Astrocyte (in vitro differentiated cells and primary cell): ENCODE results near the gene PRKCE. TPM values are rescaled to one million over a fixed set of nuclear protein-coding genes. Genes with fewer than 3 reads are reported as not detected.
"Not testable (repeated sequence)": the region's sequence is repeated elsewhere in the genome, so short reads cannot be mapped to it uniquely, and the experiment has no call there.

Experiments
- DNase-seq: peaks from one replicate; pipeline ENCODE4 v3.0.0-alpha.2; 2010; ENCODE audit warnings: low read depth
- FAIRE-seq: peaks from 2 replicates; lab custom pipeline; 2011; peaks lifted over from hg19 to GRCh38; lab: Jason Lieb, UNC
- H2AFZ ChIP-seq: 2 replicates; pipeline ENCODE4 v1.6.0; 2012; ENCODE audit warnings: low read depth, low read length, inconsistent platforms
- H3K27ac ChIP-seq: 2 replicates; pipeline ENCODE4 v1.5.1; 2011; ENCODE audit warnings: low read depth, low read length, inconsistent platforms
- H3K27me3 ChIP-seq: 2 replicates; pipeline ENCODE4 v1.6.0; 2011; ENCODE audit warnings: low read length, inconsistent platforms; ENCODE audit not compliant: insufficient read depth
- H3K36me3 ChIP-seq: 2 replicates; pipeline ENCODE4 v1.5.1; 2011; ENCODE audit warnings: low read length, inconsistent platforms; ENCODE audit not compliant: insufficient read depth
- H3K4me1 ChIP-seq: 2 replicates; pipeline ENCODE4 v1.5.1; 2011; ENCODE audit warnings: low read length, inconsistent platforms; ENCODE audit not compliant: insufficient read depth
- H3K4me2 ChIP-seq: 2 replicates; pipeline ENCODE4 v1.6.0; 2012; ENCODE audit warnings: low read length, inconsistent platforms
- H3K4me3 ChIP-seq: 2 replicates; pipeline ENCODE4 v1.5.1; 2011; ENCODE audit warnings: low read depth, mild to moderate bottlenecking, low read length, inconsistent platforms; ENCODE audit not compliant: insufficient read depth
- H3K79me2 ChIP-seq: 2 replicates; pipeline ENCODE4 v1.6.0; 2012; ENCODE audit warnings: mild to moderate bottlenecking, low read length, inconsistent platforms; ENCODE audit not compliant: insufficient read depth
- H3K9ac ChIP-seq: 2 replicates; pipeline ENCODE4 v1.6.0; 2012; ENCODE audit warnings: mild to moderate bottlenecking, low read length, inconsistent platforms
- H3K9me3 ChIP-seq: 2 replicates; pipeline ENCODE4 v1.5.1; 2012; ENCODE audit warnings: low read depth, mild to moderate bottlenecking, low read length, inconsistent platforms; ENCODE audit not compliant: insufficient read depth
- H4K20me1 ChIP-seq: 2 replicates; pipeline ENCODE4 v1.6.0; 2012; ENCODE audit warnings: low read length, inconsistent platforms; ENCODE audit not compliant: insufficient read depth
- H3K27ac Mint-ChIP-seq: one replicate; pipeline ENCODE4 v1.8.0; 2021; ENCODE audit warnings: mild to moderate bottlenecking, mixed read lengths; ENCODE audit not compliant: unreplicated experiment
- H3K27me3 Mint-ChIP-seq: one replicate; pipeline ENCODE4 v1.8.0; 2021; ENCODE audit warnings: low read depth, mixed read lengths; ENCODE audit not compliant: unreplicated experiment
- H3K36me3 Mint-ChIP-seq: one replicate; pipeline ENCODE4 v1.8.0; 2021; ENCODE audit warnings: low read depth, mixed read lengths; ENCODE audit not compliant: unreplicated experiment
- H3K4me1 Mint-ChIP-seq: one replicate; pipeline ENCODE4 v1.8.0; 2021; ENCODE audit warnings: low read depth, mixed read lengths; ENCODE audit not compliant: unreplicated experiment
- H3K4me3 Mint-ChIP-seq: one replicate; pipeline ENCODE4 v1.8.0; 2021; ENCODE audit warnings: mild to moderate bottlenecking, moderate library complexity, mixed read lengths; ENCODE audit not compliant: unreplicated experiment
- H3K9me3 Mint-ChIP-seq: one replicate; pipeline ENCODE4 v1.8.0; 2021; ENCODE audit warnings: mild to moderate bottlenecking, mixed read lengths; ENCODE audit not compliant: unreplicated experiment
- CTCF ChIP-seq: IDR thresholded peaks from 2 replicates; pipeline ENCODE4 v1.5.1; 2011; ENCODE audit warnings: low read depth, mild to moderate bottlenecking, inconsistent platforms, low read length, moderate library complexity; ENCODE audit not compliant: insufficient read depth
- EZH2 ChIP-seq: IDR thresholded peaks from 2 replicates; pipeline ENCODE4 v1.6.1; 2012; ENCODE audit warnings: mild to moderate bottlenecking, low read length, inconsistent platforms; ENCODE audit not compliant: insufficient read depth
- total RNA-seq: library from RNA; stranded (reverse); gene quantifications from 2 replicates; pipeline ENCODE4 v1.2.1, GENCODE V29; 2021

PRKCE gene
- total RNA-seq, 1 donor from 2014 or later: 12.8 TPM

GRCh38 chr2:45857867-45858520 lies 206.5 kb downstream of the PRKCE start:
- Histone ChIP-seq H3K27me3 (no peaks in the 10 kb centered on the region), H3K36me3 (no peaks in the 10 kb centered on the region), H3K79me2 (no peaks in the 10 kb centered on the region), H3K9ac (no peak overlapping the region), H3K4me1 (peaks cover 5% of the 10 kb centered on the region), H3K27ac (no peak overlapping the region), H4K20me1 (no peaks in the 10 kb centered on the region), H3K9me3 (no peaks in the 10 kb centered on the region), H2AFZ (no peak overlapping the region), H3K4me3 (no peak overlapping the region), H3K4me2 (no peak overlapping the region)
- Mint-ChIP-seq H3K36me3 (no peaks in the 10 kb centered on the region), H3K27me3 (peaks cover 8% of the 10 kb centered on the region), H3K9me3 (no peaks in the 10 kb centered on the region), H3K27ac (no peak overlapping the region), H3K4me1 (peaks cover 12% of the 10 kb centered on the region), H3K4me3 (no peak overlapping the region)
- FAIRE-seq (no peak), DNase-seq (no peak)
- no peak for TF ChIP-seq EZH2
- TF ChIP-seq CTCF: no peak

GRCh38 chr2:45858872-45859271 lies 207.4 kb downstream of the PRKCE start:
- H3K27me3 Mint-ChIP-seq: peaks cover 11% of the 10 kb centered on the region
- H3K36me3 ChIP-seq, H3K9me3 Mint-ChIP-seq, H3K27ac Mint-ChIP-seq, H3K9ac ChIP-seq, H3K4me3 ChIP-seq, H3K79me2 ChIP-seq, H3K9me3 ChIP-seq, H3K27ac ChIP-seq, H3K36me3 Mint-ChIP-seq, H3K27me3 ChIP-seq, H3K4me2 ChIP-seq, H3K4me3 Mint-ChIP-seq, H2AFZ ChIP-seq, H3K4me1 ChIP-seq, DNase-seq, FAIRE-seq, H4K20me1 ChIP-seq: not testable (repeated sequence)
- H3K4me1 Mint-ChIP-seq: peaks cover 12% of the 10 kb centered on the region

GRCh38 chr2:45859682-45860081 lies 208.2 kb downstream of the PRKCE start:
- Histone ChIP-seq H3K4me1 (peaks cover 5% of the 10 kb centered on the region), H3K9me3 (no peaks in the 10 kb centered on the region), H3K4me2 (no peak overlapping the region), H3K27me3 (no peaks in the 10 kb centered on the region), H3K4me3 (no peak overlapping the region), H3K79me2 (no peaks in the 10 kb centered on the region), H3K9ac (no peak overlapping the region), H3K27ac (no peak overlapping the region), H2AFZ (no peak overlapping the region), H3K36me3 (no peaks in the 10 kb centered on the region), H4K20me1 (no peaks in the 10 kb centered on the region)
- no peaks in the 10 kb centered on the region for H3K9me3 Mint-ChIP-seq
- no peak for TF ChIP-seq EZH2
- TF ChIP-seq CTCF: no peak
- FAIRE-seq: no peak
- H3K36me3 Mint-ChIP-seq: no peaks in the 10 kb centered on the region
- H3K27ac Mint-ChIP-seq: no peak overlapping the region
- no peak overlapping the region for H3K4me3 Mint-ChIP-seq
- H3K4me1 Mint-ChIP-seq: peaks cover 12% of the 10 kb centered on the region
- DNase-seq: no peak
- H3K27me3 Mint-ChIP-seq: peaks cover 17% of the 10 kb centered on the region
